Measurements from ENCODE around the gene HLX. TPM values are rescaled to one million over a fixed set of nuclear protein-coding genes. Genes with fewer than 3 reads are reported as not detected.

The HLX gene
- total RNA-seq, 1 donor from 2014 or later, result 0.63 TPM

DNA sequence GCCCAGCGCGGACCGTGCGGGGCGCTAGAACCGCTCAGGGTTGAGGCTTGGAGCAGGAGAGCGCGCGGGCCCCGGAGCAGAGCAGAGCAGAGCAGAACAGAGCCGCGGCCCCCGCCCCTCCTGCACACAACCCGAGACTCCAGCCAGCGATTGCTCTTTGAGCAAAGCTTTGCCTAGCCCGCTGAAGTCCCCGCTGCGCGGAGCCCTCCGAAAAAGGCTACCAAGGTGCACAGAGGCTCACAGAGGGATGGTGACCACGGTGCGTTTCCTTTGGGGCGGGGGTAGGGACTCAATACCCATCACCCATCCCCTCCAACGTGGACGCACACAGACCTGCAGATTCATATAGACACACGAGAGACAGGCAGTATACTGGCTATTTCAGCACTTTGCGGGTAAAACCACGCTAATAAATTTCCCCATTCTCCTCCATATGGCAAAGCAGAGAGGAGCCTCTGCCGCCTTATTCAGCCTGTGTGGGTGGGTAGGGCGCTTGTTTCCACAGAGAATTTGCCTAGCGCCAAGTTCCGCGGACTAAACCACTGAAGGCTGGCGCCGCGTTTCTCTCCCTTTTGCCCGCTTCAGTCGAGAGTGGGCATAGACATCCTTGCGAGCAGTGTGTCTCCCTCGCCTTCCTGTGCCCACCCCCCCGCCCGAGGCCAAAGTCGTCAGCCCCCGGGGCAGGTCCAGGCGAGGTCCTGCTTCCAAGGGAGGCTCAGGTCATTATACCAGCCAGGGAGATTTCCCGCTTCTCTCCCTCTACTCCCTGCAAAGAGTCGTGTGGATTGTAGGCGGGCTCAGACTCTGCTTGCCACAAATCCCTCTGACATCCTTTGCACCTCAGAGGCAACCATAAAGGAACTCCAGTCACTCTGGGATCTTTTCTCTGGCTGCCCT lies 8.5 kb downstream of the HLX start:
- TF ChIP-seq, protein P1, sequence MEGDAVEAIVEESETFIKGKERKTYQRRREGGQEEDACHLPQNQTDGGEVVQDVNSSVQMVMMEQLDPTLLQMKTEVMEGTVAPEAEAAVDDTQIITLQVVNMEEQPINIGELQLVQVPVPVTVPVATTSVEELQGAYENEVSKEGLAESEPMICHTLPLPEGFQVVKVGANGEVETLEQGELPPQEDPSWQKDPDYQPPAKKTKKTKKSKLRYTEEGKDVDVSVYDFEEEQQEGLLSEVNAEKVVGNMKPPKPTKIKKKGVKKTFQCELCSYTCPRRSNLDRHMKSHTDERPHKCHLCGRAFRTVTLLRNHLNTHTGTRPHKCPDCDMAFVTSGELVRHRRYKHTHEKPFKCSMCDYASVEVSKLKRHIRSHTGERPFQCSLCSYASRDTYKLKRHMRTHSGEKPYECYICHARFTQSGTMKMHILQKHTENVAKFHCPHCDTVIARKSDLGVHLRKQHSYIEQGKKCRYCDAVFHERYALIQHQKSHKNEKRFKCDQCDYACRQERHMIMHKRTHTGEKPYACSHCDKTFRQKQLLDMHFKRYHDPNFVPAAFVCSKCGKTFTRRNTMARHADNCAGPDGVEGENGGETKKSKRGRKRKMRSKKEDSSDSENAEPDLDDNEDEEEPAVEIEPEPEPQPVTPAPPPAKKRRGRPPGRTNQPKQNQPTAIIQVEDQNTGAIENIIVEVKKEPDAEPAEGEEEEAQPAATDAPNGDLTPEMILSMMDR (conservative IDR thresholded peaks at IDR 0.05; ENCODE audit: low read depth, low read length), result no peak
- peak overlapping the region; percentile 41 for H3K4me3 ChIP-seq (ENCODE audit: low read depth, low read length)

DNA sequence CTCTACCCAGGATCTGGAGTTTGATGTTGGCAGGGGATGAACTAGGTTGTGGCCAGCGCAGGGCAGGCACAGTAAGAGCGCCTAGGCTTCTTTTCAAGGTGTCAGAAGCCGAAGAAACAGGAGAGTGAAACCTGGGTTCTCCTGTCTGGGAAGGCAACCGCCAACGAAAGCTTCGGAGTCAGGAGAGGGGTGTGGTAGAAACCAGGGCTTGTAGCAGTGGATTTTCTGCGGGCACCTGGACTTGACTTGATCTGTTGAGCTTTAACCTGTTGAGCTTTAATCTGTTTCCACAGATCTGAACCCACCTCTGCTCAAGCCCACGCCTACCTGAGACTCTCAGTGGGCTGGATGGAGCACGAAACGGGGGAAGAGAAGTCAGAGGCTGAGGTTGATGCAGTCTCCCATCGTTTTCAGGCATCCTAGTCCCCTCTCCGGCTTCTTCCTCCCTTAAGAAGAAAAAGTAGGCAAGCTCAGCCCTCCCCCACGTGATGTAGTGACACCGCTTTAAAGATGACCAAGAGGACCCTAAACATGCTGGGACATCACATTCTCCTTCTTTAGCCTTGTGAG lies 9.3 kb downstream of the HLX start:
- TF ChIP-seq, protein P1 (conservative IDR thresholded peaks at IDR 0.05; ENCODE audit: low read depth, low read length), result no peak
- H3K4me3 ChIP-seq (ENCODE audit: low read depth, low read length), result no peak overlapping the region
- DNase-seq (ENCODE audit: low read depth), result no peak

More for the DNA sequence above, 8.5 kb downstream of the HLX start:
- no peak for DNase-seq (ENCODE audit: low read depth)

DNA sequence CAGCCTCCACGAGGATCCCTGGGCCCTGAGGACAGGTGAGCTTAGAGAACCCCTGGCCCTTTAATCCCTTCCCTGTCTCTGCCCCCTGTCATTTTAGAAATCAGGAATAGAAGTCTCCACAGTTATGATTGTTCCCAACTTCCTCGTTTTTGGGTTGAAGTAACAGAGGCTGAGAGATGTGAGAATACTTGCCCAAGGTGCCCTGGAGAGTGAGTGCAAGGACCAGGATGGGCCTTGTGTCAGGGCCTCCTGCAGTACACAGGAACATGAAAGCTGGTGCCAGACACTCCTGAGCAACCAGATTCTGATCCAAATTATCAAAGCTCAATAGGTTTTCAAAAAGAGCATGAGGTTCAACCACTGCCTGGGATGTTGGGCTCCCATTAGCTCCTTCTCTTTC lies 10.1 kb downstream of the HLX start:
- H3K4me3 ChIP-seq (ENCODE audit: low read depth, low read length), result no peak overlapping the region
- TF ChIP-seq, protein P1 (conservative IDR thresholded peaks at IDR 0.05; ENCODE audit: low read depth, low read length), result no peak
- no peak for DNase-seq (ENCODE audit: low read depth)

DNA sequence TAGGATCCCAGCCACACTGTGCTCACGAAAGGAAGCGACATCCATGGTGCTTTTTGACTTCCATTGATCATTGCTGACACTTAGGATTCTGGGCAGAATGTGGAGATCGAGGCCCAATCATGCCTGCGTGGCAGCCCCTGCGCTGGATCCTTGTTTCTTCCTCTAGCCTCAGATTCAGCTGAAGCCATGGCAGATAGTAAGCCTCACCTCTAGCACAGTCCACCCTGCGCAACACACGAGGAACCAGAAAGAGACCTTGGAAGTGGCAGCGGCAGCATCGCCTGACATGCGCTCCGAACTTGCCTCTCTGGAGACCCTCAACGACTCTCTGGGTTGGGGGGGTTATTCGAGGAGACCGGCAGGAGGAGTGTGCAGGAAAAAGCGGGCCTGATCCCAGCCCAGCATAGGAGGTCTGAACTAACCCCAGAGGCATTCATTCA lies 10.6 kb downstream of the HLX start:
- TF ChIP-seq, protein P1 (conservative IDR thresholded peaks at IDR 0.05; ENCODE audit: low read depth, low read length), result no peak
- DNase-seq (ENCODE audit: low read depth), result no peak
- no peak overlapping the region for H3K4me3 ChIP-seq (ENCODE audit: low read depth, low read length)

DNA sequence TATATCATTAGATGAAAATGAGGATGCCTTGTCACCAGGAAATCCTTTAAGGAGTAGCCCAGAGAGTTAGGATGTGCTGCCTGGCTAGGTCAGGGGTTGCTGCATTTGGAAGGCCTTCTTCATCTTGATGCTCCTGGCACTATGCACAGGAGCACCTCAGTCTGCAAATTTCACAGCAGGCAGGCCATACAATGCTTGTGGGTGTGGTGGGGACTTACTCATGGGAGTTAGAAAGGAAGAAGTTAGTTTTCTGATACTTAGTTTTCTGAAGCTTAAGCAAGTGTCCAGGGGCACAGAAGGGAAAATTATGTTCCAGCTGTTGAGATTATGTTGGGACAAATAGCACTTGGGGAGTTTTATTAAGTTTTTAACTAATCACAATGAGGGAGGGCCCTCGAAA lies 11.4 kb downstream of the HLX start:
- TF ChIP-seq, protein P1 (conservative IDR thresholded peaks at IDR 0.05; ENCODE audit: low read depth, low read length), result no peak
- DNase-seq (ENCODE audit: low read depth), result no peak
- no peak overlapping the region for H3K4me3 ChIP-seq (ENCODE audit: low read depth, low read length)

DNA sequence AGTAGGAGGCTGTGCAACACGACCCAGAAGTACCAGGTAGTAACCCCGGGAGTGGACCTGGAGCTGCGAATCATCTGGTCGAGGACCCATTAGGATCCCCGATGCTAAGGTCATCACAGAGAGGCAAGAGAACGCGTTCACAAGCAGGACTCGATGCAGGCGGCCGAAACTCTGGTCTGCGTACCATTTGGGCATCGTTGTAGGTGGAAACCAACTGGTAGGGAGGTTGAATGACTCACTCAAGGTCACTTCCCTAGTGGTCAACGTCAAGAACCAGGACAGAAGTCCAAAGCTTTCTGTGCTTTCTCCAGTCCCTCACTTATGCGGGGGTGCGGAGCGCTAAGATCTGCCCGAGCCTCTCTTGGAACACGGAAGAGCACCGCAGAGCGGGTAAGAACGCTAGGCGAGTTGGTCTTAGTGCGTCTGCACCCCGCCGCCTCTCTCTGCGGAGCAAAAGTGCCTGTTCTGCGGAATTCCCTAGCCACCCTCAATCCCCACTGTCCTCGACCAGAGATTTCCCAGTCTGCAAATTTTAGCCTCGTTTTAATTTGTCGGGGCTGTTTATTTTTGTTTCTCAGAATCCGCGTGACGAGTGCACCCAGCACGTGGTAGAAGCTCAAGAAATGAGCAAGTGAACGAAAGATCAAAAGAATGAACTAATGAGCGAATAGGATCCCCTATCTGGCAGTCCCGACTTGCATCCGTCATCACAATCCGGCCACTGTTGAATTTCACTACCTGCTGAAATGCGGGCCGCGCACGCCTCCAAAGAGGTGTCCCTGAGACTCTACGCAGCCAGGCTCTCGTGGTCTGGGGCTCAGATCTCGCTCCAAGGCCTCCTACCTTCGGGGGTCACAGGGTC lies 12.2 kb downstream of the HLX start:
- DNase-seq (ENCODE audit: low read depth), result no peak
- TF ChIP-seq, protein P1 (conservative IDR thresholded peaks at IDR 0.05; ENCODE audit: low read depth, low read length), result no peak
- no peak overlapping the region for H3K4me3 ChIP-seq (ENCODE audit: low read depth, low read length)
